Measurements from ENCODE around the gene SLC39A6.

GRCh38 chr18:36114251-36114650, 14.9 kb downstream of the SLC39A6 start:
- TF ChIP-seq CTCF (IDR thresholded peaks at IDR 0.05), result no peak
- TF ChIP-seq POLR2A (IDR thresholded peaks at IDR 0.05), result no peak

Data from heart left ventricle (tissue), 13 donors.